ENCODE results near the gene ENDOV.

- no peak for TF ChIP-seq POLR2A (IDR thresholded peaks at IDR 0.05)
- TF ChIP-seq, protein P1, sequence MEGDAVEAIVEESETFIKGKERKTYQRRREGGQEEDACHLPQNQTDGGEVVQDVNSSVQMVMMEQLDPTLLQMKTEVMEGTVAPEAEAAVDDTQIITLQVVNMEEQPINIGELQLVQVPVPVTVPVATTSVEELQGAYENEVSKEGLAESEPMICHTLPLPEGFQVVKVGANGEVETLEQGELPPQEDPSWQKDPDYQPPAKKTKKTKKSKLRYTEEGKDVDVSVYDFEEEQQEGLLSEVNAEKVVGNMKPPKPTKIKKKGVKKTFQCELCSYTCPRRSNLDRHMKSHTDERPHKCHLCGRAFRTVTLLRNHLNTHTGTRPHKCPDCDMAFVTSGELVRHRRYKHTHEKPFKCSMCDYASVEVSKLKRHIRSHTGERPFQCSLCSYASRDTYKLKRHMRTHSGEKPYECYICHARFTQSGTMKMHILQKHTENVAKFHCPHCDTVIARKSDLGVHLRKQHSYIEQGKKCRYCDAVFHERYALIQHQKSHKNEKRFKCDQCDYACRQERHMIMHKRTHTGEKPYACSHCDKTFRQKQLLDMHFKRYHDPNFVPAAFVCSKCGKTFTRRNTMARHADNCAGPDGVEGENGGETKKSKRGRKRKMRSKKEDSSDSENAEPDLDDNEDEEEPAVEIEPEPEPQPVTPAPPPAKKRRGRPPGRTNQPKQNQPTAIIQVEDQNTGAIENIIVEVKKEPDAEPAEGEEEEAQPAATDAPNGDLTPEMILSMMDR (IDR thresholded peaks at IDR 0.05), result no peak
These were observed 21.0 kb upstream of the ENDOV start for GRCh38 chr17:80393961-80394360.
